Measurements from ENCODE around the gene ESYT1.

GRCh38 chr12:56127888-56128669 is at the start of gene ESYT1:
- TF ChIP-seq CTCF (IDR thresholded peaks at IDR 0.05) (no peak), POLR2A (IDR thresholded peaks at IDR 0.05) (peak; percentile 59 to 90)

All from Peyer's patch (tissue), 4 donors.